K562 (cell line): ENCODE results near the gene PDPK1. TPM values are rescaled to one million over a fixed set of nuclear protein-coding genes. Genes with fewer than 3 reads are reported as not detected.

Experiments used
- CBFB ChIP-seq: sonication (generic); formaldehyde crosslinking; IDR thresholded peaks from 2 replicates; pipeline ENCODE4 v1.4.0; 2020; ENCODE audit warnings: mild to moderate bottlenecking, missing genetic modification reagents
- CHD7 ChIP-seq: fragments of 200-600 bp; sonication (generic); IDR thresholded peaks from one replicate; pipeline ENCODE4 v1.6.1; 2012; ENCODE audit warnings: mild to moderate bottlenecking, low read depth, low read length, inconsistent platforms
- POLR2G ChIP-seq: fragments of 200-400 bp; formaldehyde crosslinking; IDR thresholded peaks from 2 replicates; pipeline ENCODE4 v1.6.1; 2017; ENCODE audit warnings: low read depth, mild to moderate bottlenecking, antibody characterized with exemption, low read length, moderate library complexity
- RB1 ChIP-seq: fragments of 450-650 bp; IDR thresholded peaks from 2 replicates; pipeline ENCODE4 v1.6.1; 2017; ENCODE audit warnings: low read depth, mild to moderate bottlenecking
- TFAM ChIP-seq: fragments of 250-450 bp; sonication (Bioruptor Pico); conservative IDR thresholded peaks from 2 replicates; pipeline ENCODE4 v1.5.0; 2021; ENCODE audit warnings: mild to moderate bottlenecking, moderate library complexity
- ZNF24 ChIP-seq: fragments of 450-650 bp; IDR thresholded peaks from 2 replicates; pipeline ENCODE4 v1.6.1; 2016
- polyA plus RNA-seq, 8 experiments: library from polyadenylated mRNA; depleted of rRNA in 4 of 8; stranded (reverse) in 5 of 8; unstranded in 3 of 8; fragments of >200 nt; fragmentation: Nextera tagmentation in 2 of 8; fragmentation: Illumina TruSeq in 1 of 8; extraction: Ambion mirVana in 2 of 8; extraction: Trizol in 1 of 8; gene quantifications; 2 replicates each; pipeline versions ENCODE4 v1.2.1 to v1.2.3, GENCODE V29; 2011 to 2014; ENCODE audit warnings: inconsistent platforms in 1 of 8, missing spikeins in 1 of 8
- total RNA-seq, 7 experiments: library from RNA; depleted of rRNA in 6 of 7; stranded (reverse); fragments of >200 nt in 6 of 7; fragmentation: Illumina TruSeq in 2 of 7; extraction: Trizol in 2 of 7; gene quantifications; 2 replicates each; pipeline versions ENCODE4 v1.2.1 to v1.2.3, GENCODE V29; 2011 to 2021; ENCODE audit warnings: low replicate concordance in 1 of 7

Gene PDPK1
- total and polyA plus RNA-seq, 9 of the 15 experiments (the other 6 are each of a cell fraction or from before 2014, with no cell fraction given): 4.0 to 37.2 (median 18.7) TPM

GRCh38 chr16:2499890-2500429 is 37.9 kb upstream of the PDPK1 start (continued):
- TF ChIP-seq CHD7 (no peak), POLR2G (no peak), RB1 (no peak), ZNF24 (no peak), TFAM (CRISPR knock-in tag) (no peak), CBFB (CRISPR knock-in tag) (no peak)
